ENCODE measurements around the gene LACTBL1. TPM values are rescaled to one million over a fixed set of nuclear protein-coding genes. Genes with fewer than 3 reads are reported as not detected.

The LACTBL1 gene
- total and polyA plus RNA-seq, 2 donors (not counting 1 experiment from before 2014, with no cell fraction given): not detected

DNA sequence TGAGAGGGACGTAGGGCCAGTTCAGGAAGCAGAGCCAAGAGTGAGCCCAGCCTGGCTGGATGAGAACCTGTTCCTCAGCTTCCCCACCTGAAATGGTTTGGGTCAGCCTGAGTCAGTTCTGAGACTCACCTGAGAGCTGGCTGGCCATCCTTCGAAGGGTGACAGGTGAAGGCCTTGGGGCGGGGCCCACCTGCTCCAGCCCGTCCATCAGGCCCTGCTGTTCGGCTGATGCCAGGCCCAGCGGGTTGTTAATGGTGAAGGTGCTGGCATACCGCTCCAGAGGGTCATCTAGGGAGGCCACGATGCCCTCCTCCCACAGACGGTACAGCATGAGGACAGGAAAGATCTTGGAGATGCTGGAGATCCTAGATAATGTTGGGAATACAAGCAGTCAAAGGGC lies 14.1 kb downstream of the LACTBL1 start:
- Histone ChIP-seq H3K36me3 (ENCODE audit: control insufficient read depth, insufficient read depth, low read length) (no peaks in the 10 kb centered on the region), H3K27ac (ENCODE audit: insufficient read depth, low read length) (no peak overlapping the region), H3K27me3 (ENCODE audit: control insufficient read depth, insufficient read depth, low read length) (peaks cover 25% of the 10 kb centered on the region), H2AFZ (ENCODE audit: low read length) (no peak overlapping the region), H3K79me2 (ENCODE audit: control insufficient read depth, insufficient read depth, low read length) (no peaks in the 10 kb centered on the region), H4K20me1 (ENCODE audit: control insufficient read depth, extremely low read depth, insufficient read depth, low read length) (no peaks in the 10 kb centered on the region), H3K9ac (ENCODE audit: insufficient read depth, low read length) (no peak overlapping the region), H3K9me3 (ENCODE audit: control insufficient read depth, insufficient read depth, low read depth, low read length) (no peaks in the 10 kb centered on the region), H3K4me2 (ENCODE audit: extremely low read depth, insufficient read depth, low read length) (no peak overlapping the region), H3K4me3 (replicated peaks in 1 of 4; ENCODE audit: control extremely low read depth in 1 of 4, insufficient read depth in 1 of 4, low read depth in 3 of 4, low read length in 4 of 4) (no peak overlapping the region), H3K4me1 (ENCODE audit: control insufficient read depth, extremely low read depth, insufficient read depth, low read length) (no peaks in the 10 kb centered on the region)
- DNase-seq (ENCODE audit: low read depth in 2 of 2): no peak
- TF ChIP-seq, protein P1, sequence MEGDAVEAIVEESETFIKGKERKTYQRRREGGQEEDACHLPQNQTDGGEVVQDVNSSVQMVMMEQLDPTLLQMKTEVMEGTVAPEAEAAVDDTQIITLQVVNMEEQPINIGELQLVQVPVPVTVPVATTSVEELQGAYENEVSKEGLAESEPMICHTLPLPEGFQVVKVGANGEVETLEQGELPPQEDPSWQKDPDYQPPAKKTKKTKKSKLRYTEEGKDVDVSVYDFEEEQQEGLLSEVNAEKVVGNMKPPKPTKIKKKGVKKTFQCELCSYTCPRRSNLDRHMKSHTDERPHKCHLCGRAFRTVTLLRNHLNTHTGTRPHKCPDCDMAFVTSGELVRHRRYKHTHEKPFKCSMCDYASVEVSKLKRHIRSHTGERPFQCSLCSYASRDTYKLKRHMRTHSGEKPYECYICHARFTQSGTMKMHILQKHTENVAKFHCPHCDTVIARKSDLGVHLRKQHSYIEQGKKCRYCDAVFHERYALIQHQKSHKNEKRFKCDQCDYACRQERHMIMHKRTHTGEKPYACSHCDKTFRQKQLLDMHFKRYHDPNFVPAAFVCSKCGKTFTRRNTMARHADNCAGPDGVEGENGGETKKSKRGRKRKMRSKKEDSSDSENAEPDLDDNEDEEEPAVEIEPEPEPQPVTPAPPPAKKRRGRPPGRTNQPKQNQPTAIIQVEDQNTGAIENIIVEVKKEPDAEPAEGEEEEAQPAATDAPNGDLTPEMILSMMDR (conservative IDR thresholded peaks at IDR 0.05 in 1 of 2, IDR thresholded peaks at IDR 0.05 in 1 of 2; ENCODE audit: low read depth in 1 of 2, low read length in 2 of 2): no peak
- no peak for TF ChIP-seq EZH2 (IDR thresholded peaks at IDR 0.05; ENCODE audit: low read length, missing control alignments)

DNA sequence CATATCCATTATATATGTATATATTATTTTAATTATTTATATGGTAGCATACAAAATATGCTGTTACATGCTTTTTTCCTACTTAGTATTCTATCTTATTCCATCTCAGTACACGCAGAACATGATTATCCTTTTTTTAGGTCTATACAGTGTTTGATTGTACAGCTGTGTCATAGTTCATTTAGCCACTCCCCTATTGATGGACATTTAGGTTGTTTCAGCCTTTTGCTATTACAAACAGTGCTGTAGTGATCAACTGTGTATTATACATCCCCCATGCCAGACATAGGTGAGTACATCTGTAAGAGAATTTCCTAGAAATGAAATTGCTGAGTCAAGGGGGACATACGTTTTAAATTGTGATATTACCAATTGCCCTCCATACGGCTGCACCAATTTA lies 15.6 kb downstream of the LACTBL1 start:
- H3K4me3 ChIP-seq (replicated peaks in 1 of 4; ENCODE audit: control extremely low read depth in 1 of 4, insufficient read depth in 1 of 4, low read depth in 3 of 4, low read length in 4 of 4): no peak overlapping the region
- H3K9me3 ChIP-seq (ENCODE audit: control insufficient read depth, insufficient read depth, low read depth, low read length): no peaks in the 10 kb centered on the region
- H3K79me2 ChIP-seq (ENCODE audit: control insufficient read depth, insufficient read depth, low read length): no peaks in the 10 kb centered on the region
- no peak overlapping the region for H3K27ac ChIP-seq (ENCODE audit: insufficient read depth, low read length)
- no peaks in the 10 kb centered on the region for H4K20me1 ChIP-seq (ENCODE audit: control insufficient read depth, extremely low read depth, insufficient read depth, low read length)
- peaks cover 35% of the 10 kb centered on the region for H3K27me3 ChIP-seq (ENCODE audit: control insufficient read depth, insufficient read depth, low read length)
- H3K36me3 ChIP-seq (ENCODE audit: control insufficient read depth, insufficient read depth, low read length): no peaks in the 10 kb centered on the region
- H2AFZ ChIP-seq (ENCODE audit: low read length): no peak overlapping the region
- TF ChIP-seq, protein P1 (conservative IDR thresholded peaks at IDR 0.05 in 1 of 2, IDR thresholded peaks at IDR 0.05 in 1 of 2; ENCODE audit: low read depth in 1 of 2, low read length in 2 of 2): no peak
- TF ChIP-seq EZH2 (IDR thresholded peaks at IDR 0.05; ENCODE audit: low read length, missing control alignments): no peak
- no peak overlapping the region for H3K9ac ChIP-seq (ENCODE audit: insufficient read depth, low read length)
- H3K4me1 ChIP-seq (ENCODE audit: control insufficient read depth, extremely low read depth, insufficient read depth, low read length): no peaks in the 10 kb centered on the region
- H3K4me2 ChIP-seq (ENCODE audit: extremely low read depth, insufficient read depth, low read length): no peak overlapping the region
- no peak for DNase-seq (ENCODE audit: low read depth in 2 of 2)

DNA sequence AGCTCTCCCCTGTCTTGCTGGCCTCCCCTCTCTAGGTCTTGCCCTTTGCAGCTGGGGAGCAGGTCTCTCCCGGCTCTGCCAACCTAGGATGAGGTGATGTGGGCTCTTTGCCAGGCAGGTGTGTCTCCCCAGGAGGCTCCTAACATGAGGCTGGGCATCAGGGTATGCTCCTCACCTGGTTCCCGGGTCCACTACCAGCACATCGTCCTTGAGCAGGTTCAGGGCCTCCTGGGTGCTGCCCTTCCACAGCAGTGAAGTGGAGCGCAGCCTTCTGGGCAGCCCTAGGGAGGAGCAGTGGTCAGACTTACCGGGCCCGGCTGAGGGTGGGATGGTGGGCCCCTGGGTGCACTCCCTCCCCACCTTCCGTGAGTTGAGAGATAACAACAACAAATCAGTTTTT lies 17.5 kb downstream of the LACTBL1 start:
- Histone ChIP-seq H3K79me2 (ENCODE audit: control insufficient read depth, insufficient read depth, low read length) (no peaks in the 10 kb centered on the region), H3K36me3 (ENCODE audit: control insufficient read depth, insufficient read depth, low read length) (no peaks in the 10 kb centered on the region), H3K4me1 (ENCODE audit: control insufficient read depth, extremely low read depth, insufficient read depth, low read length) (no peaks in the 10 kb centered on the region), H3K9me3 (ENCODE audit: control insufficient read depth, insufficient read depth, low read depth, low read length) (no peaks in the 10 kb centered on the region), H2AFZ (ENCODE audit: low read length) (no peak overlapping the region), H3K27ac (ENCODE audit: insufficient read depth, low read length) (no peak overlapping the region), H4K20me1 (ENCODE audit: control insufficient read depth, extremely low read depth, insufficient read depth, low read length) (no peaks in the 10 kb centered on the region), H3K9ac (ENCODE audit: insufficient read depth, low read length) (no peak overlapping the region), H3K27me3 (ENCODE audit: control insufficient read depth, insufficient read depth, low read length) (peaks cover 36% of the 10 kb centered on the region), H3K4me2 (ENCODE audit: extremely low read depth, insufficient read depth, low read length) (no peak overlapping the region), H3K4me3 (replicated peaks in 1 of 4; ENCODE audit: control extremely low read depth in 1 of 4, insufficient read depth in 1 of 4, low read depth in 3 of 4, low read length in 4 of 4) (no peak overlapping the region)
- TF ChIP-seq, protein P1 (conservative IDR thresholded peaks at IDR 0.05 in 1 of 2, IDR thresholded peaks at IDR 0.05 in 1 of 2; ENCODE audit: low read depth in 1 of 2, low read length in 2 of 2): no peak
- no peak for TF ChIP-seq EZH2 (IDR thresholded peaks at IDR 0.05; ENCODE audit: low read length, missing control alignments)
- no peak for DNase-seq (ENCODE audit: low read depth in 2 of 2)
